NCI-H1436 (cell line): ENCODE data around the gene RTRAF.

Experiments
- DNase-seq: peaks from one replicate; lab custom pipeline; 2025; lab: John Stamatoyannopoulos, UW

Gene RTRAF

GRCh38 chr14:51996148-51996746, 6.9 kb downstream of the RTRAF start:
- no peak for DNase-seq

GRCh38 chr14:51998348-51998747, 9.0 kb downstream of the RTRAF start:
- DNase-seq, result no peak

- no peak for DNase-seq
These were observed 9.7 kb downstream of the RTRAF start for GRCh38 chr14:51999084-51999483.

- DNase-seq, result no peak
These were observed 10.8 kb downstream of the RTRAF start for GRCh38 chr14:52000019-52000582.

GRCh38 chr14:52000696-52001095, 11.3 kb downstream of the RTRAF start:
- no peak for DNase-seq

- DNase-seq, result no peak
These were observed 13.2 kb downstream of the RTRAF start for GRCh38 chr14:52002542-52002941.

GRCh38 chr14:52003324-52003723, 14.0 kb downstream of the RTRAF start:
- no peak for DNase-seq

GRCh38 chr14:52005625-52006024, 16.3 kb downstream of the RTRAF start:
- DNase-seq, result no peak

GRCh38 chr14:52006361-52006760, 17.0 kb downstream of the RTRAF start:
- DNase-seq, result no peak

GRCh38 chr14:52007211-52007610, 17.9 kb downstream of the RTRAF start:
- DNase-seq, result no peak

- no peak for DNase-seq
These were observed 18.3 kb downstream of the RTRAF start for GRCh38 chr14:52007637-52008036.

- no peak for DNase-seq
These were observed 18.8 kb downstream of the RTRAF start for GRCh38 chr14:52008136-52008535.

- no peak for DNase-seq
These were observed 20.9 kb downstream of the RTRAF start for GRCh38 chr14:52010173-52010693.

- DNase-seq, result no peak
These were observed 22.2 kb downstream of the RTRAF start for GRCh38 chr14:52011523-52011922.

GRCh38 chr14:52012635-52013034, 23.3 kb downstream of the RTRAF start:
- no peak for DNase-seq

- DNase-seq, result no peak
These were observed 24.7 kb downstream of the RTRAF start for GRCh38 chr14:52013984-52014600.

- DNase-seq, result no peak
These were observed 25.4 kb downstream of the RTRAF start for GRCh38 chr14:52014601-52015267.

GRCh38 chr14:52015411-52016030, 26.2 kb downstream of the RTRAF start:
- DNase-seq, result peak; percentile 4

GRCh38 chr14:52018252-52018651, 28.9 kb downstream of the RTRAF start:
- DNase-seq, result no peak

GRCh38 chr14:52018970-52019369, 29.6 kb downstream of the RTRAF start:
- no peak for DNase-seq

GRCh38 chr14:52020161-52020714, 30.9 kb downstream of the RTRAF start:
- no peak for DNase-seq
